ENCODE data around the gene AWAT2. TPM values are rescaled to one million over a fixed set of nuclear protein-coding genes. Genes with fewer than 3 reads are reported as not detected.

AWAT2 gene
- total and polyA plus RNA-seq, 9 of the 15 experiments (the other 6 are each of a cell fraction or from before 2014, with no cell fraction given) = not detected

GRCh38 chrX:70029863-70030262, 19.9 kb downstream of the AWAT2 start:
- ChIA-PET POLR2A (interaction anchor here (0.6 kb wide), 1 partner anchor 27 kb away, joined by 3 read pairs; no protein-coding TSS in a partner anchor), CTCF (ENCODE audit: low intra/inter-chr PET ratio) (interaction anchor here (1.0 kb wide), 1 partner anchor 611 kb away, joined by 3 read pairs; no protein-coding TSS in a partner anchor)
- Histone ChIP-seq H3K36me3 (ENCODE audit: control insufficient read depth, insufficient read depth, low read length) (no peaks in the 10 kb centered on the region), H3K4me1 (replicated peaks in 1 of 2; ENCODE audit: control insufficient read depth in 2 of 2, insufficient read depth in 2 of 2, low read length in 2 of 2) (no peaks in the 10 kb centered on the region), H3K79me2 (ENCODE audit: control insufficient read depth, insufficient read depth, low read length) (no peaks in the 10 kb centered on the region), H3K4me2 (ENCODE audit: insufficient read depth, low read length) (no peak overlapping the region), H3K27ac (ENCODE audit: extremely low read depth, low read depth, low read length) (no peak overlapping the region), H4K20me1 (replicated peaks; ENCODE audit: control insufficient read depth, insufficient read depth, low read length) (no peaks in the 10 kb centered on the region; the same call in 1 of the 2 replicates), H3K9me3 (replicated peaks; ENCODE audit: control insufficient read depth, insufficient read depth, low read depth, low read length) (no peaks in the 10 kb centered on the region), H3K9me1 (ENCODE audit: control insufficient read depth, insufficient read depth, low read length) (no peaks in the 10 kb centered on the region), H2AFZ (ENCODE audit: low read depth, low read length) (no peak overlapping the region), H3K9ac (ENCODE audit: insufficient read depth in 1 of 2, low read depth in 2 of 2, low read length in 2 of 2) (no peak overlapping the region), H3K4me3 (no peak overlapping the region), H3K27me3 (ENCODE audit: control insufficient read depth in 2 of 2, insufficient read depth in 2 of 2, low read length in 2 of 2) (no peaks in the 10 kb centered on the region)
- intact Hi-C loops (cut with micrococcal nuclease) (loop anchor here (1.0 to 10.0 kb wide), 4 partner anchors 405 to 605 kb away; no protein-coding TSS in a partner anchor), in situ Hi-C loops (cut with MboI) (loop anchor here (5.0 to 25.0 kb wide), 2 partner anchors 67 to 493 kb away; no protein-coding TSS in a partner anchor)
- ATAC-seq (no peak), FAIRE-seq (no peak), DNase-seq (ENCODE audit: extremely low read depth in 1 of 4, low spot score in 3 of 4) (no peak)
- WGBS (ENCODE audit: insufficient coverage, low coverage, missing lambda C conversion rate) = 0% methylated on average over 4 of the region's 4 CpGs
- TF ChIP-seq HOXB6 (CRISPR knock-in tag; IDR thresholded peaks at IDR 0.05; ENCODE audit: borderline replicate concordance) (no peak), ZKSCAN3 (CRISPR knock-in tag; IDR thresholded peaks at IDR 0.05) (no peak), SREBF2 (CRISPR knock-in tag; IDR thresholded peaks at IDR 0.05) (no peak), HNRNPUL1 (IDR thresholded peaks at IDR 0.05; ENCODE audit: low read length) (no peak), ZBTB33 (CRISPR knock-in tag; IDR thresholded peaks at IDR 0.05) (no peak), MCM2 (IDR thresholded peaks at IDR 0.05; ENCODE audit: low read depth) (no peak), ARNT (IDR thresholded peaks at IDR 0.05) (no peak), ZNF76 (CRISPR knock-in tag; IDR thresholded peaks at IDR 0.05; ENCODE audit: borderline replicate concordance) (no peak), BHLHE40 (IDR thresholded peaks at IDR 0.05; ENCODE audit: low read length) (no peak), SAFB (IDR thresholded peaks at IDR 0.05; ENCODE audit: borderline replicate concordance, low read depth, low read length) (no peak), MLX (CRISPR knock-in tag; conservative IDR thresholded peaks at IDR 0.05) (no peak), EWSR1 (IDR thresholded peaks at IDR 0.05; ENCODE audit: borderline replicate concordance, low read depth, partially characterized antibody) (no peak), ZNF146 (CRISPR knock-in tag; IDR thresholded peaks at IDR 0.05; ENCODE audit: unreplicated experiment) (no peak), CBFA2T3 (IDR thresholded peaks at IDR 0.05) (no peak), FOXJ2 (tag; IDR thresholded peaks at IDR 0.05) (no peak), ZNF764 (CRISPR knock-in tag; IDR thresholded peaks at IDR 0.05; ENCODE audit: low read depth) (no peak)
- BruUV-seq (replicated peaks) = no TSS peak
